Kidney capillary endothelial cell (primary cell): ENCODE data around the gene ITGB3BP.

Experiments used
- DNase-seq: peaks from one replicate; pipeline ENCODE4 v3.0.0-alpha.2; 2018; ENCODE audit warnings: low spot score

ITGB3BP gene

GRCh38 chr1:63418101-63418500 is 104.9 kb downstream of the ITGB3BP start:
- DNase-seq = no peak

- no peak for DNase-seq
Observed at GRCh38 chr1:63414691-63415365, 108.2 kb downstream of the ITGB3BP start.

GRCh38 chr1:63413394-63413793 is 109.6 kb downstream of the ITGB3BP start:
- no peak for DNase-seq

- DNase-seq = no peak
Observed at GRCh38 chr1:63411066-63411465, 112.0 kb downstream of the ITGB3BP start.

- DNase-seq = no peak
Observed at GRCh38 chr1:63408331-63408730, 114.7 kb downstream of the ITGB3BP start.

- DNase-seq = no peak
Observed at GRCh38 chr1:63407002-63407401, 116.0 kb downstream of the ITGB3BP start.

- DNase-seq = no peak
Observed at GRCh38 chr1:63405987-63406386, 117.0 kb downstream of the ITGB3BP start.

GRCh38 chr1:63405021-63405420 is 118.0 kb downstream of the ITGB3BP start:
- DNase-seq = no peak

GRCh38 chr1:63403386-63403785 is 119.6 kb downstream of the ITGB3BP start:
- DNase-seq = no peak

GRCh38 chr1:63401945-63402344 is 121.1 kb downstream of the ITGB3BP start:
- DNase-seq = no peak
